GM21576 (cell line): ENCODE results near the gene PMIS2.
"Not testable (repeated sequence)": the region's sequence is repeated elsewhere in the genome, so short reads cannot be mapped to it uniquely, and the experiment has no call there.

Source experiments
- ATAC-seq: cut with Tn5 transposase; IDR thresholded peaks from one replicate; pipeline ENCODE4 v1.9.1; 2021; ENCODE audit warnings: mild to moderate bottlenecking, moderate library complexity; ENCODE audit not compliant: unreplicated experiment

The PMIS2 gene

GRCh38 chr19:35587321-35587720 is 1.3 kb downstream of the PMIS2 start:
- ATAC-seq: no peak

DNA sequence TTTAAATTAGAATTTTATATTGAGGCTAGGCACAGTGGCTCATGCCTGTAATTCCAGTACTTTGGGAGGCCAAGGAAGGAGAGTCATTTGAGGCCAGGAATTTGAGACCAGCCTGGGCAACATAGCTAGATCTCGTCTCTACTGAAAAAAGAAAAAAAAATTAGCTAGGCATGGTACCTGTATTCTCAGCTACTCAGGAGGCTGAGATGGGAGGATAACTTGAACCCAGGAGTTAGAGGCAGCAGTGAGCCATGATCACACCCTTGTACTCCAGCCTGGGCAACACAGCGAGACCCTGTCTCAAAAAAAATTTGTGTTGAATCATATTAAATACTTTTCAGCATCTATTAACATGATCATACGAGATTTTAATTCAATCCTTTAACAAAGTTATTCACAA is 4.9 kb downstream of the PMIS2 start:
- ATAC-seq: no peak

DNA sequence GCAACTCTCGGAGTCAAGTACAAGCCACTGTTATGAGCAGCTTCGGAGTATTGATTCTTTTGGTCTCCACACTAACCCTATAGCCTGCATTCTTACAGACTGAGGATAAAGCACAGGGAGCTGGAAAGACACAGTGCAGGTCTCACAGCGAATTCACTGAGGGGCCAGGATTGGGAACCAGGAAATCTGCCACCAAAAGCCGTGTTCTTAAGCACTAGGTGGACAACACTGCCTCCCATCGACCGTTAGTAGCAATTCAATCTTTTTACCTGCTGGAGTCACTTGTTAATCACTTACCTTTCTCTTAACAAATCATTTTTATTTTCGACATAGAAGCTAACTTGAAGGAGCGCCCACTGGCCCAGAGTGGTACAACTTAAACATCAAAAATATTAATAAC is 6.3 kb downstream of the PMIS2 start:
- ATAC-seq: no peak

GRCh38 chr19:35595026-35595425 is 9.1 kb downstream of the PMIS2 start:
- ATAC-seq: not testable (repeated sequence)

DNA sequence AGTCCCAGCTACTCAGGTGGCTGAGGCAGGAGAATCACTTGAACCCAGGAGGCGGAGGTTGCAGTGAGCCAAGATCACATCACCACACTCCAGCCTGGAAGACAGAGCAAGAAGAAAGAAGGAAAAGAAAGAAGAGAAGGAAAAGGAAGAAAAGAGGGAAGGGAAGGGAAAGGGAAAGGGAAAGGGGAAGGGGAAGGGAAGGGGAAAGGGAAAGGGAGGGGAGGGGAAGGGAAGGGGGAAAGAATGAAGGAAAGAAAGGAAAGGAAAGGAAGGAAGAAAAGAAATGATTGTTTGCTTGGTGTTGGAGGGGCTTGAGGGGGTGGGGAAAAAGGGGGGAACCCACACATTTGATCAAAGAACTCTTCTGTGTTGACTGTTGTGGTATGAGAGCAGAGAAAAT is 10.0 kb downstream of the PMIS2 start:
- ATAC-seq: no peak

- ATAC-seq: peak; percentile 50
Measured at GRCh38 chr19:35596366-35596999, 10.5 kb downstream of the PMIS2 start.

DNA sequence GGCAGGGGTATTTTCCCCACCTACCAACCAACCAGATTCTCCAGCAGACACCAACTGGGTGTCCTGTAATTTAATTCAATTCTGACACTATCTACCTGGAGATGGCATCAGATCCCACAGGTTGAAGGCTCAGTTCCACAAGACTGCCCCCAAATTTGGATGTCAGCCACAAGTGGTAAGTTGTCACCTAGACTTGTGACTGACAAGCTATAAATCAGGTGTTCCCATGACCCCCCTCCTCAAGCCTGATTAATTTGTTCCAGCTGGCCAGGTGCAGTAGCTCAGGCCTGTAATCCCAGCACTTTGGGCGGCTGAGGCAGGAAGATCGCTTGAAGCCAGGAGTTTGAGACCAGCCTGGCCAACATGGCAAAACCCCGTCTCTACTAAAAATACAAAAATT is 16.0 kb downstream of the PMIS2 start:
- no peak for ATAC-seq

- not testable (repeated sequence) for ATAC-seq
Measured at GRCh38 chr19:35604436-35604835, 18.5 kb downstream of the PMIS2 start.

DNA sequence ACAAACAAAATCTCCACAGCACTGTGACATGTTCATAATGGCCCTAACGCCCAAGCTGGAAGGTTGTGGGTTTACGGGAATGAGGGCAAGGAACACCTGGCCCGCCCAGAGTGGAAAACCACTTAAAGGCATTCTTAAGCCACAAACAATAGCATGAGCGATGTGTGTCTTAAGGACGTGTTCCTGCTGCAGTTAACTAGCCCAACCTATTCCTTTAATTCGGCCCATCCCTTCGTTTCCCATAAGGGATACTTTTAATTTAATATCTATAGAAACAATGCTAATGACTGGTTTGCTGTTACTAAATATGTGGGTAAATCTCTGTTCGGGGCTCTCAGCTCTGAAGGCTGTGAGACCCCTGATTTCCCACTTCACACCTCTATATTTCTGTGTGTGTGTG is 21.2 kb downstream of the PMIS2 start:
- not testable (repeated sequence) for ATAC-seq

DNA sequence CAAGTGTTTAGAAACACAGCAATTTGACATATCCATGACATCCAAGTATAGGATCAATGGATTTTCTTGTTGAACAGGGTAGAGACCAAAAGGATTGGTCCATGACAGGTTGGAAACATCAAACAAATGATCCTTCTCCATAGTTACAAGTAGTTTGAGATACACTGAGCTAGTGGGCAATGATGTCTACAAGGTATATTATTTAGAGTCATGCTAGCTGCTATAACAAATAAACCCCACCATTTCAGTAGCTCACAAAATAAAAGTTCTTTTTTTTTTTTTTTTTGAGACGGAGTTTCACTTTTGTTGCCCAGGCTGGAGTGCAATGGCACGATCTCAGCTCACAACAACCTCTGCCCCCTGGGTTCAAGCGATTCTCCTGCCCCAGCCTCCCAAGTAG is 21.7 kb downstream of the PMIS2 start:
- no peak for ATAC-seq

GRCh38 chr19:35608251-35608650 is 22.3 kb downstream of the PMIS2 start:
- no peak for ATAC-seq

GRCh38 chr19:35609851-35610353 is 23.9 kb downstream of the PMIS2 start:
- ATAC-seq: no peak

DNA sequence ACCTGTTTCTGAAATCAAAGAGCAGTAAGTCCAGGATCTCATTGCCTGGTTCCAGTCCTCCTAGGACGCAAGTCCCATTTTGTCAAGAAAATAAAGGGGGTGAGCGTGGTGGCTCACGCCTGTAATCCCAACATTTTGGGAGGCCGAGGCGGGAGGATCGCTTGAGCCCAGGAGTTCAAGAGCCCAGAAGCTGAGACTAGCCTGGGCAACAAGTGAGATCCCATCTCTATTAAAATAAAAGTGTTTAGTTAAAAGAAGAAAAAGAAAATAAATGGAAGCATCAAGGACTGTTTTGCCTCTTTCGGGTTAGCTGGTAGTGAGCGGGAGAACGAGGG is 26.2 kb downstream of the PMIS2 start:
- no peak for ATAC-seq

GRCh38 chr19:35612559-35613321 is 26.8 kb downstream of the PMIS2 start, which contains the start of gene HAUS5:
HAUS5 (plus strand) TSS chr19:35612735; CDS start chr19:35612795, 60 bp downstream.
- peak; percentile 63 for ATAC-seq

DNA sequence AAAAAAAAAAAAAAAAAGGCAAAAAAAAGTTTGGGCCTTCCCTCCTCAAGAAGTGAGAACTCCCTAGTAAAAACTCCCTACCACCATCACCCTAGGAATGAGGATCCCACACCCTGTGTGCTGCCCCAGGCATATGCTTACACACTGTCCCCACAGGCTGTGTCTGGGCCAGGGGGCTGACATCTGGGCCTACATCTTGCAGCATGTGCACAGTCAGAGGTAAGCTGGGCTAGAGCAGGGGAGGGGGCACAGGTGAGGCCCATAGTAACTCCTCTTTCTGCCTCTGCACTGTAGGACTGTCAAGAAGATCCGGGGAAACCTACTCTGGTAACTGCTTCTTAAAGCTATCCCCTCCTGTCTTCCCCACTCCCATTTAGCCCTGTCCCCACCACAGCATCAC is 27.6 kb downstream of the PMIS2 start:
- no peak for ATAC-seq

DNA sequence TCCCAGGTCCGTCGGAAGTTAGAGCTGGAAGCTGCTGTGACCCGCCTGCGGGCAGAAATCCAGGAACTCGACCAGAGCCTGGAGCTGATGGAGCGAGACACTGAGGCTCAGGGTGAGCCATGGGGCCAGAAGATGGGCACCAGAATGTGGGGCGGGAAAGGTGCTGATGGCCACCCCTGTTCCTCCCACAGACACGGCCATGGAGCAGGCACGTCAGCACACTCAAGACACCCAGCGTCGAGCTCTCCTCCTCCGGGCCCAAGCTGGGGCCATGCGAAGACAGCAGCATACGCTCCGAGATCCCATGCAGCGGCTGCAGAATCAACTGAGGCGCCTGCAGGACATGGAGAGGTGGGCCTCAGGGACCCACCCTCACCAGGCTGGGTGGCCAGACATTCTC is 29.1 kb downstream of the PMIS2 start:
- no peak for ATAC-seq

- ATAC-seq: no peak
Measured at GRCh38 chr19:35618857-35619256, 32.9 kb downstream of the PMIS2 start.

- ATAC-seq: no peak
Measured at GRCh38 chr19:35619290-35619923, 33.4 kb downstream of the PMIS2 start.

GRCh38 chr19:35620001-35620400 is 34.0 kb downstream of the PMIS2 start:
- ATAC-seq: no peak

GRCh38 chr19:35621708-35622107 is 35.7 kb downstream of the PMIS2 start:
- ATAC-seq: no peak

- ATAC-seq: no peak
Measured at GRCh38 chr19:35622750-35623149, 36.8 kb downstream of the PMIS2 start.
